Activated CD4-positive, alpha-beta T cell treated with anti-CD3 and anti-CD28 coated beads, Interleukin-2, amount 50 U/mL, for 4 hours (primary cell): Measurements from ENCODE around the gene PSMC3IP.

Source experiments
- DNase-seq, 2 experiments: peaks; one replicate each; pipeline ENCODE4 v3.0.0-alpha.2; 2020

The PSMC3IP gene

GRCh38 chr17:42584880-42585279 lies 7.4 kb upstream of the PSMC3IP start:
- DNase-seq: no peak

- DNase-seq: no peak
These were observed 4.3 kb upstream of the PSMC3IP start for GRCh38 chr17:42581744-42582270.

GRCh38 chr17:42579794-42580551 lies 2.4 kb upstream of the PSMC3IP start:
- DNase-seq: no peak

- peak; percentile 69 to 71 for DNase-seq
These were observed 847 bp upstream of the PSMC3IP start for GRCh38 chr17:42578282-42578869.

- DNase-seq: no peak
These were observed 393 bp downstream of the PSMC3IP start for GRCh38 chr17:42577140-42577531.

GRCh38 chr17:42574463-42574862 lies 3.1 kb downstream of the PSMC3IP start:
- no peak for DNase-seq

- DNase-seq: no peak
These were observed 4.4 kb downstream of the PSMC3IP start for GRCh38 chr17:42573095-42573494.

- no peak for DNase-seq
These were observed 5.9 kb downstream of the PSMC3IP start for GRCh38 chr17:42571435-42572225.

- DNase-seq: no peak
These were observed 9.0 kb downstream of the PSMC3IP start for GRCh38 chr17:42568341-42569111.

- DNase-seq: peak; percentile 81 to 87
These were observed 10.5 kb downstream of the PSMC3IP start, which contains the start of gene MLX for GRCh38 chr17:42566883-42567573. Gene MLX, plus strand, starts transcription at chr17:42567100. Its CDS starts 25 bp downstream, at chr17:42567125.

GRCh38 chr17:42566215-42566882 lies 11.2 kb downstream of the PSMC3IP start:
- no peak for DNase-seq

- DNase-seq: no peak
These were observed 11.9 kb downstream of the PSMC3IP start for GRCh38 chr17:42565523-42566214.

- no peak for DNase-seq
These were observed 12.6 kb downstream of the PSMC3IP start for GRCh38 chr17:42564815-42565522.

- DNase-seq: no peak
These were observed 13.6 kb downstream of the PSMC3IP start for GRCh38 chr17:42563950-42564349.

- no peak for DNase-seq
These were observed 14.0 kb downstream of the PSMC3IP start for GRCh38 chr17:42563543-42563942.

GRCh38 chr17:42563143-42563509 lies 14.4 kb downstream of the PSMC3IP start:
- DNase-seq: no peak

- DNase-seq: no peak
These were observed 15.0 kb downstream of the PSMC3IP start for GRCh38 chr17:42562388-42563142.

- peak; percentile 90 to 91 for DNase-seq
These were observed 15.6 kb downstream of the PSMC3IP start, which contains the start of gene COASY for GRCh38 chr17:42561897-42562387. Gene COASY, plus strand, starts transcription at chr17:42562148. Its CDS starts 475 bp downstream, at chr17:42562623.

- no peak for DNase-seq
These were observed 17.3 kb downstream of the PSMC3IP start for GRCh38 chr17:42560246-42560645.
